SK-N-SH (cell line): Measurements from ENCODE around the gene WNT3. TPM values are rescaled to one million over a fixed set of nuclear protein-coding genes. Genes with fewer than 3 reads are reported as not detected.
"Not testable (repeated sequence)": the region's sequence is repeated elsewhere in the genome, so short reads cannot be mapped to it uniquely, and the experiment has no call there.

Experiments
- CTCF ChIA-PET: fragments of 300-600, 350-600 bp; formaldehyde crosslinking; extraction: SDS; loops from one replicate; lab custom pipeline; 2021; lab: Yijun Ruan, JAX
- POLR2A ChIA-PET: fragments of 350-600 bp; sonication (Branson Sonifier 250); formaldehyde crosslinking; extraction: SDS; loops from one replicate; lab custom pipeline; 2020; ENCODE audit warnings: antibody characterized with exemption, inconsistent platforms; lab: Yijun Ruan, JAX
- DNase-seq: peaks from one replicate; pipeline ENCODE4 v3.0.0; 2012
- H2AFZ ChIP-seq: fragments of 200-600 bp; sonication (generic); 2 replicates; pipeline ENCODE4 v1.8.1; 2016; ENCODE audit warnings: antibody characterized with exemption, mild to moderate bottlenecking, low read depth
- H3F3A ChIP-seq: fragments of 200-600 bp; sonication (generic); replicated peaks from 2 replicates; pipeline ENCODE3; 2016; ENCODE audit warnings: antibody characterized with exemption, mild to moderate bottlenecking; ENCODE audit not compliant: insufficient read depth
- H3K27ac ChIP-seq, 2 experiments: fragments of 200-500 bp in 1 of 2; fragments of 200-600 bp in 1 of 2; sonication (Bioruptor generic) in 1 of 2; sonication (generic), shearing (Covaris generic) in 1 of 2; 2 replicates each; pipeline versions ENCODE4 v1.5.1 to v1.6.1; 2014 to 2016; ENCODE audit warnings: low read depth in 2 of 2, inconsistent platforms in 1 of 2, low read length in 1 of 2, mild to moderate bottlenecking in 1 of 2, mixed read lengths in 1 of 2
- H3K27me3 ChIP-seq: fragments of 200-600 bp; sonication (generic), shearing (Covaris generic); 2 replicates; pipeline ENCODE4 v1.6.1; 2016; ENCODE audit warnings: mixed run types; ENCODE audit not compliant: insufficient read depth
- H3K36me3 ChIP-seq, 2 experiments: fragments of 200-500 bp in 1 of 2; fragments of 200-600 bp in 1 of 2; sonication (Bioruptor generic) in 1 of 2; sonication (generic) in 1 of 2; replicated peaks in 1 of 2; 2 replicates each; pipeline versions ENCODE3 to v1.5.1; 2014 to 2016; ENCODE audit warnings: low read length in 1 of 2, mild to moderate bottlenecking in 1 of 2; ENCODE audit not compliant: insufficient read depth in 2 of 2, control insufficient read depth in 1 of 2
- H3K4me1 ChIP-seq, 2 experiments: fragments of 200-500 bp in 1 of 2; fragments of 200-600 bp in 1 of 2; sonication (Bioruptor generic) in 1 of 2; sonication (generic), shearing (Covaris generic) in 1 of 2; 2 replicates each; pipeline versions ENCODE4 v1.5.1 to v1.6.1; 2014 to 2016; ENCODE audit warnings: low read depth in 1 of 2, low read length in 1 of 2, mixed run types in 1 of 2; ENCODE audit not compliant: insufficient read depth in 2 of 2, control insufficient read depth in 1 of 2
- H3K4me2 ChIP-seq: fragments of 200-600 bp; sonication (generic), shearing (Covaris generic); 2 replicates; pipeline ENCODE4 v1.6.1; 2017; ENCODE audit warnings: mixed run types
- H3K4me3 ChIP-seq, 2 experiments: fragments of 200-500 bp in 1 of 2; fragments of 200-600 bp in 1 of 2; sonication (Bioruptor generic) in 1 of 2; sonication (generic), shearing (Covaris generic) in 1 of 2; 2 replicates each; pipeline versions ENCODE4 v1.5.1 to v1.8.1; 2014 to 2016; ENCODE audit warnings: low read depth in 2 of 2, inconsistent platforms in 1 of 2, low read length in 1 of 2, mild to moderate bottlenecking in 1 of 2, mixed read lengths in 1 of 2, moderate library complexity in 1 of 2
- H3K79me2 ChIP-seq: fragments of 200-600 bp; sonication (generic); 2 replicates; pipeline ENCODE4 v1.8.1; 2017; ENCODE audit warnings: mild to moderate bottlenecking; ENCODE audit not compliant: insufficient read depth
- H3K9ac ChIP-seq: fragments of 200-600 bp; sonication (generic); 2 replicates; pipeline ENCODE4 v1.6.1; 2017; ENCODE audit warnings: mixed run types
- H3K9me2 ChIP-seq: fragments of 200-600 bp; sonication (generic); 2 replicates; pipeline ENCODE4 v1.6.1; 2017; ENCODE audit warnings: mixed run types
- H3K9me3 ChIP-seq: fragments of 200-600 bp; sonication (generic); 2 replicates; pipeline ENCODE4 v1.6.1; 2017; ENCODE audit warnings: mixed run types, mild to moderate bottlenecking, moderate library complexity
- H4K20me1 ChIP-seq: fragments of 200-600 bp; sonication (generic); 2 replicates; pipeline ENCODE4 v1.6.1; 2017; ENCODE audit warnings: mild to moderate bottlenecking, mixed run types; ENCODE audit not compliant: insufficient read depth
- CHD2 ChIP-seq: fragments of 150-350 bp; IDR thresholded peaks from 2 replicates; pipeline ENCODE4 v1.6.1; 2018; ENCODE audit warnings: low read length; ENCODE audit not compliant: partially characterized antibody
- ELF1 ChIP-seq: IDR thresholded peaks from 2 replicates; pipeline ENCODE4 v1.4.0; 2012
- GATA2 ChIP-seq: sonication (generic); formaldehyde crosslinking; IDR thresholded peaks from 2 replicates; pipeline ENCODE4 v1.5.0; 2020; ENCODE audit warnings: mild to moderate bottlenecking, missing genetic modification reagents
- JUND ChIP-seq: IDR thresholded peaks from 2 replicates; pipeline ENCODE4 v1.4.0; 2012
- MEF2A ChIP-seq: IDR thresholded peaks from 2 replicates; pipeline ENCODE4 v1.4.0; 2012; ENCODE audit warnings: low read depth, borderline replicate concordance
- NFIC ChIP-seq: IDR thresholded peaks from 2 replicates; pipeline ENCODE4 v1.4.0; 2012; ENCODE audit warnings: borderline replicate concordance
- POLR2AphosphoS5 ChIP-seq: IDR thresholded peaks from 2 replicates; pipeline ENCODE4 v1.6.1; 2012; ENCODE audit warnings: low read depth, low read length
- RCOR1 ChIP-seq: fragments of 150-350 bp; IDR thresholded peaks from 2 replicates; pipeline ENCODE4 v1.6.1; 2017; ENCODE audit warnings: antibody characterized with exemption, low read length
- TCF12 ChIP-seq: IDR thresholded peaks from 2 replicates; pipeline ENCODE4 v1.4.0; 2012
- TEAD4 ChIP-seq: IDR thresholded peaks from 2 replicates; pipeline ENCODE4 v1.4.0; 2012; ENCODE audit warnings: mild to moderate bottlenecking, borderline replicate concordance; ENCODE audit not compliant: insufficient read depth
- WGBS: methylation state at CpG from one replicate; pipeline ENCODE4 v1.1.6; 2017; ENCODE audit warnings: low lambda C conversion rate; 5-methylcytosine and 5-hydroxymethylcytosine counted together
- polyA plus RNA-seq, 3 experiments: library from polyadenylated mRNA; depleted of rRNA; stranded (reverse); fragments of >200 nt; gene quantifications; 2 replicates each; pipeline ENCODE4 v1.2.3, GENCODE V29; 2012
- TF ChIP-seq, protein P1 (sequence below): IDR thresholded peaks from 2 replicates; pipeline ENCODE4 v1.4.0; 2012; ENCODE audit warnings: low read depth
- TF ChIP-seq, protein P2 (sequence below): IDR thresholded peaks from 2 replicates; pipeline ENCODE4 v1.4.0; 2012; ENCODE audit warnings: low read depth, borderline replicate concordance
- TF ChIP-seq, protein P3 (sequence below): IDR thresholded peaks from 2 replicates; pipeline ENCODE4 v1.6.1; 2012; ENCODE audit warnings: mild to moderate bottlenecking, low read depth, low read length, moderate library complexity
- TF ChIP-seq, protein P4 (sequence below): IDR thresholded peaks from 2 replicates; pipeline ENCODE4; 2012

Gene WNT3
- polyA plus RNA-seq, 1 of the 3 experiments (the other 2 are of a cell fraction) = 5.3 TPM

DNA sequence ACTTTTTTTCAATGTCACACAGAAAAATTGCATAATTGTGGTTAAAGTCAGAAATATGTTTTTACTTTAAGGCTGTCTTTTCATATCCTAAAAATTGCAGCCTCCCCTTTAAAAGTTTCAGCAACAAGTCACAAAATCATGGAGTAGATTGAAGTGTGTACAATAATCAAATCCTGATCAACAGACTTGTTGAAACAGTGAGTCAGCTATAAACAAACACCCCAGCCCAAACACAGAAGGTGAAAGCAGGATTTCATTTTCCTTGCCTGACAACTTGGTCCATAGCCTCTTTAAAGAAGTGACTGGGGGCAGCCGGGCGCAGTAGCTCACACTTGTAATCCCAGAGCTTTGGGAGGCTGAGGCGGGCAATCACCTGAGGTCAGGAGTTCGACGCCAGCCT is 59.9 kb downstream of the WNT3 start (continued):
- TF ChIP-seq, protein P1, sequence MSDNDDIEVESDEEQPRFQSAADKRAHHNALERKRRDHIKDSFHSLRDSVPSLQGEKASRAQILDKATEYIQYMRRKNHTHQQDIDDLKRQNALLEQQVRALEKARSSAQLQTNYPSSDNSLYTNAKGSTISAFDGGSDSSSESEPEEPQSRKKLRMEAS = no peak

DNA sequence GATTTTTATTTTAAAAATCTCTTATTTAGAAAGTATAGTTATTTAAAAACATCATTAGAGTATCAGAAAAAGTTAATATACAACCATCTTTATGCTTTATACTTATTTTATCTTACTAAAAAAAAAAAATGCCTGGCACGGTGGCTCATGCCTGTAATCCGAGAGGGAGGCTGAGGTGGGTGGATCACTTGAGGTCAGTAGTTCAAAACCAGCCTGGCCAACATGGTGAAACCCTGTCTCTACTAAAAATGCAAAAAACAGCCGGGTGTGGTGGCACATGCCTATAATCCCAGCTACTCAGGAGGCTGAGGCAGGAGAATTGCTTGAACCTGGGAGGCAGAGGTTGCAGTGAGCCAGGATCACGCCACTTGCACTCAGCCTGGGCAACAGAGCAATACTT is 60.9 kb downstream of the WNT3 start:
- peaks cover 16 to 34% of the 10 kb centered on the region in 2 experiments for H3K36me3 ChIP-seq
- H3K9ac ChIP-seq, H3K27me3 ChIP-seq, H3K79me2 ChIP-seq, H3K9me3 ChIP-seq, H3K9me2 ChIP-seq, DNase-seq, H3K27ac ChIP-seq, POLR2A ChIA-PET, H3F3A ChIP-seq, H4K20me1 ChIP-seq, H3K4me3 ChIP-seq, H3K4me2 ChIP-seq, H3K4me1 ChIP-seq, H2AFZ ChIP-seq: not testable (repeated sequence)
- 86% methylated on average over 4 of the region's 4 CpGs for WGBS
- CTCF ChIA-PET = interaction anchor here (1.1 to 1.9 kb wide), 3 partner anchors 12 to 84 kb away, joined by 3 to 8 read pairs (median 3); no protein-coding TSS in a partner anchor

DNA sequence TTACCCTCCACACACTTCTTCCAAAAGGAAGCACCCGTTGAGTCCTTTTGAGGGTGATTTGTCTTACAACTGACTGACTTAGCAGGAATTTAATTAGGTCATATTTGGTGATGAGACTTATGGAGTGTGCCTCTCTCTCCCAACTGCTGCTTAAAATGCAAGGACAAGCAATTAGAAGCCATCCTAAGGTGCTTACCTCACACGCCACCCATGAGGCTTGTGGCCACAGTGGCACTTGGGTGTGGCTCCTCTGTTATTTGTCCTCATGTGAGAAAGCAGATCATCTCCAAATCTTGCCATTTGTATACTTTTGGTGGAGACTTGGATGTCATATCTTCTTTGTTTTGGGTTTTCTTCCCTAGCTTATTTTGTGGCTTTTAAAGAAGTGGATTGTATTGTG is 61.6 kb downstream of the WNT3 start:
- Histone ChIP-seq H3K9ac (no peak overlapping the region), H4K20me1 (no peaks in the 10 kb centered on the region), H3F3A (peaks cover 4% of the 10 kb centered on the region), H3K9me2 (no peaks in the 10 kb centered on the region), H3K4me1 (no peaks in the 10 kb centered on the region), H3K36me3 (peaks cover 19 to 37% of the 10 kb centered on the region in 2 experiments)
- POLR2A ChIA-PET = no interaction called here
- TF ChIP-seq TCF12 (no peak), GATA2 (CRISPR knock-in tag) (no peak)
- TF ChIP-seq, protein P2, sequence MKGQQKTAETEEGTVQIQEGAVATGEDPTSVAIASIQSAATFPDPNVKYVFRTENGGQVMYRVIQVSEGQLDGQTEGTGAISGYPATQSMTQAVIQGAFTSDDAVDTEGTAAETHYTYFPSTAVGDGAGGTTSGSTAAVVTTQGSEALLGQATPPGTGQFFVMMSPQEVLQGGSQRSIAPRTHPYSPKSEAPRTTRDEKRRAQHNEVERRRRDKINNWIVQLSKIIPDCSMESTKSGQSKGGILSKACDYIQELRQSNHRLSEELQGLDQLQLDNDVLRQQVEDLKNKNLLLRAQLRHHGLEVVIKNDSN = no peak
- TF ChIP-seq, all 33 proteins: peak for 0
- no peaks in the 10 kb centered on the region for H3K9me3 ChIP-seq
- no peak overlapping the region for H2AFZ ChIP-seq
- no peak overlapping the region for H3K4me2 ChIP-seq
- CTCF ChIA-PET = interaction anchor here (1.2 kb wide), 1 partner anchor 55 kb away, joined by 3 read pairs; no protein-coding TSS in a partner anchor
- H3K79me2 ChIP-seq = no peaks in the 10 kb centered on the region
- no peak overlapping the region for H3K4me3 ChIP-seq
- no peaks in the 10 kb centered on the region for H3K27me3 ChIP-seq
- 91% methylated on average over 2 of the region's 2 CpGs for WGBS
- no peak overlapping the region for H3K27ac ChIP-seq
- no peak for DNase-seq

DNA sequence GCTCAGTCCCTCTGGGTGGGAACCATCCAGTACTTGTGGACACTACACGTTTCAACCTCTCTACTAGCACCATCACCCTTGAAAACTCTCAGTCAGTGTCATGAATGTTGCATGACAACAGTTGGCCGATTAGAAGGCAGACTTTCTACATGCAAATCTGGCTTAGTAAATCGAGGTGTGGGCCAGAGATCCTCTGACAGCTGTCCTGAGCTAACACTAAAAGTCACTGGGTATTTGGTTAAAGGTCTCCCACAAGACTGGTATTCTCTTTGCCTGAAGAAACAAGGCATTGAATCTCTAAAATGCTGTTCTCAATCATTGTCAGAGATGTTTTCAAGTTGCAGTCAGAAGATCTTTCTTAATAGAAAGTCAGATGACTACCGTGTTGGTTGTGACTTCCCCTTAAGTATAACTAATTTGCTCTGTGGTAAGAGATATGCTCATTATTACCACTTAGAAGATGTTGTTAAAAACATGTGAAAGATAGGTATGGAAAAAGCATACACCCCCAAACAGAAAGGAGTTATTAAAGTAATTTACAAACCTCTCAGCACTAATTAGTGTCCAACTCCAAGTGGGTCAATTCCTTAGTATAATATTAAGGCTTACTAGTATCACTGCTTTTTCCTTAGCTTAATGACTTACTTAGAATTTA is 62.3 kb downstream of the WNT3 start:
- Histone ChIP-seq H3K27ac (no peak overlapping the region), H3K9me3 (no peaks in the 10 kb centered on the region), H3K36me3 (peaks cover 25 to 43% of the 10 kb centered on the region in 2 experiments), H4K20me1 (no peaks in the 10 kb centered on the region), H3K4me2 (no peak overlapping the region), H3K79me2 (no peaks in the 10 kb centered on the region), H3K9ac (no peak overlapping the region), H3K9me2 (no peaks in the 10 kb centered on the region), H3K4me3 (no peak overlapping the region), H3F3A (peaks cover 4% of the 10 kb centered on the region), H3K27me3 (no peaks in the 10 kb centered on the region), H3K4me1 (no peaks in the 10 kb centered on the region), H2AFZ (no peak overlapping the region)
- ChIA-PET CTCF (interaction anchor here (0.6 to 1.2 kb wide), 2 partner anchors 56 to 79 kb away, joined by 3 read pairs; no protein-coding TSS in a partner anchor), POLR2A (no interaction called here)
- DNase-seq = no peak
- WGBS = 90% methylated on average over 4 of the region's 4 CpGs
- no peak for TF ChIP-seq TCF12
- TF ChIP-seq GATA2 (CRISPR knock-in tag) = no peak
- TF ChIP-seq ELF1 = no peak
- TF ChIP-seq, protein P3, sequence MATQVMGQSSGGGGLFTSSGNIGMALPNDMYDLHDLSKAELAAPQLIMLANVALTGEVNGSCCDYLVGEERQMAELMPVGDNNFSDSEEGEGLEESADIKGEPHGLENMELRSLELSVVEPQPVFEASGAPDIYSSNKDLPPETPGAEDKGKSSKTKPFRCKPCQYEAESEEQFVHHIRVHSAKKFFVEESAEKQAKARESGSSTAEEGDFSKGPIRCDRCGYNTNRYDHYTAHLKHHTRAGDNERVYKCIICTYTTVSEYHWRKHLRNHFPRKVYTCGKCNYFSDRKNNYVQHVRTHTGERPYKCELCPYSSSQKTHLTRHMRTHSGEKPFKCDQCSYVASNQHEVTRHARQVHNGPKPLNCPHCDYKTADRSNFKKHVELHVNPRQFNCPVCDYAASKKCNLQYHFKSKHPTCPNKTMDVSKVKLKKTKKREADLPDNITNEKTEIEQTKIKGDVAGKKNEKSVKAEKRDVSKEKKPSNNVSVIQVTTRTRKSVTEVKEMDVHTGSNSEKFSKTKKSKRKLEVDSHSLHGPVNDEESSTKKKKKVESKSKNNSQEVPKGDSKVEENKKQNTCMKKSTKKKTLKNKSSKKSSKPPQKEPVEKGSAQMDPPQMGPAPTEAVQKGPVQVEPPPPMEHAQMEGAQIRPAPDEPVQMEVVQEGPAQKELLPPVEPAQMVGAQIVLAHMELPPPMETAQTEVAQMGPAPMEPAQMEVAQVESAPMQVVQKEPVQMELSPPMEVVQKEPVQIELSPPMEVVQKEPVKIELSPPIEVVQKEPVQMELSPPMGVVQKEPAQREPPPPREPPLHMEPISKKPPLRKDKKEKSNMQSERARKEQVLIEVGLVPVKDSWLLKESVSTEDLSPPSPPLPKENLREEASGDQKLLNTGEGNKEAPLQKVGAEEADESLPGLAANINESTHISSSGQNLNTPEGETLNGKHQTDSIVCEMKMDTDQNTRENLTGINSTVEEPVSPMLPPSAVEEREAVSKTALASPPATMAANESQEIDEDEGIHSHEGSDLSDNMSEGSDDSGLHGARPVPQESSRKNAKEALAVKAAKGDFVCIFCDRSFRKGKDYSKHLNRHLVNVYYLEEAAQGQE = no peak
- no peak for TF ChIP-seq CHD2
- TF ChIP-seq, protein P1 = no peak
- TF ChIP-seq NFIC = no peak
- TF ChIP-seq JUND = no peak
- no peak for TF ChIP-seq MEF2A
- TF ChIP-seq, protein P4, sequence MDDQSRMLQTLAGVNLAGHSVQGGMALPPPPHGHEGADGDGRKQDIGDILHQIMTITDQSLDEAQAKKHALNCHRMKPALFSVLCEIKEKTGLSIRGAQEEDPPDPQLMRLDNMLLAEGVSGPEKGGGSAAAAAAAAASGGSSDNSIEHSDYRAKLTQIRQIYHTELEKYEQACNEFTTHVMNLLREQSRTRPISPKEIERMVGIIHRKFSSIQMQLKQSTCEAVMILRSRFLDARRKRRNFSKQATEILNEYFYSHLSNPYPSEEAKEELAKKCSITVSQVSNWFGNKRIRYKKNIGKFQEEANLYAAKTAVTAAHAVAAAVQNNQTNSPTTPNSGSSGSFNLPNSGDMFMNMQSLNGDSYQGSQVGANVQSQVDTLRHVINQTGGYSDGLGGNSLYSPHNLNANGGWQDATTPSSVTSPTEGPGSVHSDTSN = no peak
- no peak for TF ChIP-seq TEAD4
- TF ChIP-seq POLR2AphosphoS5 = no peak
- TF ChIP-seq RCOR1 = no peak
